OCI-LY7 (cell line): ENCODE measurements around the gene DYNLT3. TPM values are rescaled to one million over a fixed set of nuclear protein-coding genes. Genes with fewer than 3 reads are reported as not detected.

ENCODE experiments used
- BruUV-seq: library from RNA; stranded (reverse); fragments of 400-500 nt; replicated peaks from 2 replicates; lab custom pipeline; 2021; lab: Mats Ljungman, UMichigan
- CTCF ChIA-PET: fragments of 300-600 bp; sonication (Branson Sonifier 250); formaldehyde crosslinking; loops from one replicate; lab custom pipeline; 2022; ENCODE audit warnings: antibody characterized with exemption; ENCODE audit not compliant: unreplicated experiment; lab: Charles Lee
- POLR2A ChIA-PET: fragments of 300-600 bp; sonication (Branson Sonifier 250); formaldehyde crosslinking; loops from one replicate; lab custom pipeline; 2022; ENCODE audit warnings: antibody characterized with exemption; lab: Charles Lee
- DNase-seq: peaks from one replicate; pipeline ENCODE4 v3.0.0-alpha.2; 2015; ENCODE audit warnings: low spot score
- H2AFZ ChIP-seq: fragments of 200-600 bp; sonication (generic), shearing (Covaris generic); 2 replicates; pipeline ENCODE4 v1.6.1; 2014; ENCODE audit warnings: mild to moderate bottlenecking, antibody characterized with exemption, low read length, moderate library complexity
- H3K27ac ChIP-seq: fragments of 200-600 bp; sonication (generic); 2 replicates; pipeline ENCODE4 v1.5.1; 2014; ENCODE audit warnings: mixed run types, low read depth, mild to moderate bottlenecking, moderate library complexity, low read length, inconsistent platforms; ENCODE audit not compliant: poor library complexity, severe bottlenecking
- H3K36me3 ChIP-seq: fragments of 200-600 bp; sonication (generic); 2 replicates; pipeline ENCODE4 v1.6.1; 2014; ENCODE audit warnings: mild to moderate bottlenecking, antibody characterized with exemption, low read length, moderate library complexity, mixed read lengths; ENCODE audit not compliant: insufficient read depth
- H3K4me1 ChIP-seq: fragments of 200-600 bp; sonication (generic); 2 replicates; pipeline ENCODE4 v1.5.1; 2014; ENCODE audit warnings: mild to moderate bottlenecking, low read length; ENCODE audit not compliant: insufficient read depth, poor library complexity, severe bottlenecking
- H3K4me2 ChIP-seq: fragments of 200-600 bp; sonication (generic); 2 replicates; pipeline ENCODE4 v1.6.1; 2014; ENCODE audit warnings: mild to moderate bottlenecking, low read length
- H3K4me3 ChIP-seq: fragments of 200-600 bp; sonication (generic); 2 replicates; pipeline ENCODE4 v1.5.1; 2014; ENCODE audit warnings: mild to moderate bottlenecking, low read depth, low read length; ENCODE audit not compliant: poor library complexity, severe bottlenecking
- H3K79me2 ChIP-seq: fragments of 200-600 bp; sonication (generic); 2 replicates; pipeline ENCODE4 v1.6.1; 2016; ENCODE audit warnings: low read depth, mild to moderate bottlenecking, low read length, moderate library complexity, mixed read lengths; ENCODE audit not compliant: insufficient read depth
- H3K9me2 ChIP-seq: fragments of 200-600 bp; sonication (generic); 2 replicates; pipeline ENCODE4 v1.6.1; 2016; ENCODE audit warnings: mild to moderate bottlenecking, low read length, mixed read lengths; ENCODE audit not compliant: insufficient read depth
- H3K9me3 ChIP-seq: fragments of 200-600 bp; sonication (generic); 2 replicates; pipeline ENCODE4 v1.6.1; 2014; ENCODE audit warnings: mild to moderate bottlenecking, mixed run types, low read length, mixed read lengths
- H4K20me1 ChIP-seq: fragments of 200-600 bp; sonication (generic); 2 replicates; pipeline ENCODE4 v1.6.1; 2014; ENCODE audit warnings: mild to moderate bottlenecking, antibody characterized with exemption, low read length, moderate library complexity, mixed read lengths; ENCODE audit not compliant: insufficient read depth
- EZH2phosphoT487 ChIP-seq: fragments of 200-600 bp; sonication (generic); IDR thresholded peaks from 2 replicates; pipeline ENCODE4 v1.6.1; 2018; ENCODE audit warnings: low read depth, borderline replicate concordance, mild to moderate bottlenecking, mixed run types, antibody characterized with exemption, low read length, moderate library complexity, mixed read lengths
- intact Hi-C: fragments of 100-400 bp; cut with micrococcal nuclease; formaldehyde crosslinking; loops from one replicate; pipeline ENCODE4 v1.10.0; 2022; ENCODE audit not compliant: unreplicated experiment
- total RNA-seq, 2 experiments: library from RNA; depleted of rRNA in 1 of 2; stranded (reverse); fragments of >200 nt in 1 of 2; shearing (Covaris generic) in 1 of 2; gene quantifications; 2 replicates each; pipeline ENCODE4 v1.2.3, GENCODE V29; 2014 to 2022
- TF ChIP-seq, protein P1 (sequence below): fragments of 200-600 bp; sonication (generic); conservative IDR thresholded peaks from 2 replicates; pipeline ENCODE4 v1.5.1; 2014; ENCODE audit warnings: mild to moderate bottlenecking, antibody characterized with exemption, low read length, moderate library complexity, mixed read lengths

The DYNLT3 gene
- total RNA-seq, 2 experiments from 2014 or later = 0.73 to 18.6 TPM

DNA sequence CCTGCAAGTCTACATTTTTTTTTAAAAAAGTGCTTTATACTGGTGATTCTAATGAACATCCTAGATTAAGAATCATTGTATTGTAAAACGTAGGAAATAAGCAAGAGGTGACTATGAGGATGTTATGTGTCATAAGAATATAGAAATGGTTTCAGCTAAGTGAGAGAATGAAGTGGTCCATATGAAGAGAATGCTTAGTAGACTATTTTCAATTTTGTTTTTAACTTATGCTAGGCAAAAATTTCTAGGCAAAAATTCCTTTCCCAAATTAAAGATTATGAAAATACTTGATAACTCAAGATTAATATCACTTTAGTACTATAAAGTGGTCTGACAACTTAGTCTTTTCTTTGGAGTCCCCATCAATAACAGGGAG is 825 bp downstream of the DYNLT3 start:
- H3K4me3 ChIP-seq = no peak overlapping the region
- POLR2A ChIA-PET = interaction anchor here (0.8 to 0.9 kb wide), 2 partner anchors 59 to 65 kb away, joined by 3 to 4 read pairs; no protein-coding TSS in a partner anchor
- H4K20me1 ChIP-seq = no peaks in the 10 kb centered on the region
- no TSS peak for BruUV-seq
- intact Hi-C loops = loop anchor here (10.0 kb wide), 1 partner anchor 342 kb away; no protein-coding TSS in a partner anchor
- H3K9me3 ChIP-seq = no peaks in the 10 kb centered on the region
- no peak for DNase-seq
- no peaks in the 10 kb centered on the region for H3K79me2 ChIP-seq
- H3K9me2 ChIP-seq = no peaks in the 10 kb centered on the region
- CTCF ChIA-PET = no interaction called here
- no peak overlapping the region for H2AFZ ChIP-seq
- no peak overlapping the region for H3K27ac ChIP-seq
- no peaks in the 10 kb centered on the region for H3K4me1 ChIP-seq
- TF ChIP-seq, protein P1, sequence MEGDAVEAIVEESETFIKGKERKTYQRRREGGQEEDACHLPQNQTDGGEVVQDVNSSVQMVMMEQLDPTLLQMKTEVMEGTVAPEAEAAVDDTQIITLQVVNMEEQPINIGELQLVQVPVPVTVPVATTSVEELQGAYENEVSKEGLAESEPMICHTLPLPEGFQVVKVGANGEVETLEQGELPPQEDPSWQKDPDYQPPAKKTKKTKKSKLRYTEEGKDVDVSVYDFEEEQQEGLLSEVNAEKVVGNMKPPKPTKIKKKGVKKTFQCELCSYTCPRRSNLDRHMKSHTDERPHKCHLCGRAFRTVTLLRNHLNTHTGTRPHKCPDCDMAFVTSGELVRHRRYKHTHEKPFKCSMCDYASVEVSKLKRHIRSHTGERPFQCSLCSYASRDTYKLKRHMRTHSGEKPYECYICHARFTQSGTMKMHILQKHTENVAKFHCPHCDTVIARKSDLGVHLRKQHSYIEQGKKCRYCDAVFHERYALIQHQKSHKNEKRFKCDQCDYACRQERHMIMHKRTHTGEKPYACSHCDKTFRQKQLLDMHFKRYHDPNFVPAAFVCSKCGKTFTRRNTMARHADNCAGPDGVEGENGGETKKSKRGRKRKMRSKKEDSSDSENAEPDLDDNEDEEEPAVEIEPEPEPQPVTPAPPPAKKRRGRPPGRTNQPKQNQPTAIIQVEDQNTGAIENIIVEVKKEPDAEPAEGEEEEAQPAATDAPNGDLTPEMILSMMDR = no peak
- no peak for TF ChIP-seq EZH2phosphoT487
- peak overlapping the region; percentile 44; the same call in 1 of the 2 replicates for H3K4me2 ChIP-seq
- no peaks in the 10 kb centered on the region for H3K36me3 ChIP-seq

- H3K36me3 ChIP-seq = no peaks in the 10 kb centered on the region
- DNase-seq = no peak
- intact Hi-C loops = loop anchor here (10.0 kb wide), 1 partner anchor 341 kb away; no protein-coding TSS in a partner anchor
- H3K4me3 ChIP-seq = no peak overlapping the region
- no peaks in the 10 kb centered on the region for H3K79me2 ChIP-seq
- no TSS peak for BruUV-seq
- H4K20me1 ChIP-seq = no peaks in the 10 kb centered on the region
- H2AFZ ChIP-seq = no peak overlapping the region
- H3K27ac ChIP-seq = no peak overlapping the region
- no peaks in the 10 kb centered on the region for H3K9me3 ChIP-seq
- no peak for TF ChIP-seq EZH2phosphoT487
- no peaks in the 10 kb centered on the region for H3K9me2 ChIP-seq
- POLR2A ChIA-PET = interaction anchor here (0.8 to 0.9 kb wide), 2 partner anchors 58 to 65 kb away, joined by 3 to 4 read pairs; no protein-coding TSS in a partner anchor
- no peak overlapping the region for H3K4me2 ChIP-seq
- no peaks in the 10 kb centered on the region for H3K4me1 ChIP-seq
- CTCF ChIA-PET = no interaction called here
Observed at GRCh38 chrX:37846141-37846540, 1.2 kb downstream of the DYNLT3 start.

DNA sequence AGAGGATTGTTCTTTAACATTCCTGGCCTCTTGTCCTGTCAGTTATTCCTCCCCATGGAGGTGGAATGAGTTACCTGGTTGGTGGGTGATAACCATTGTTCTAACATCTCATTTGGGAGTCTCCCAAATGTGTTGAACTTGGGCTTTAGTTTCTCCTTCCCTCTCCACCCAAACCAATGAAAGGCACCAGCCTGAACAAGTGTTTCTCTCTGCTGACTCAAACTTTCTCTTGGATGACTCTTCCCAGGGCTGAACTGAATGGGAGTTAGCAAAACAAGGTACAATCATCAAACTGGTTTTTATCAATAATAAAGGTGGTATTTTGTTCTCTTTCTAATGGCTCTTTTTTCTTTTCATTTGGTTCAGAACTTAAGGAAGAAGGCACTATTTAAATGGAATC is 2.7 kb downstream of the DYNLT3 start:
- Histone ChIP-seq H2AFZ (no peak overlapping the region), H3K27ac (no peak overlapping the region), H4K20me1 (no peaks in the 10 kb centered on the region), H3K36me3 (no peaks in the 10 kb centered on the region), H3K79me2 (no peaks in the 10 kb centered on the region), H3K9me3 (no peaks in the 10 kb centered on the region), H3K4me2 (no peak overlapping the region), H3K4me3 (no peak overlapping the region), H3K9me2 (no peaks in the 10 kb centered on the region), H3K4me1 (no peaks in the 10 kb centered on the region)
- POLR2A ChIA-PET = no interaction called here
- CTCF ChIA-PET = no interaction called here
- no TSS peak for BruUV-seq
- no peak for TF ChIP-seq EZH2phosphoT487
- TF ChIP-seq, protein P1 = no peak
- DNase-seq = no peak
- intact Hi-C loops = loop anchor here (10.0 kb wide), 1 partner anchor 340 kb away; no protein-coding TSS in a partner anchor
